Measurements from ENCODE around the gene LSM12.
A peak's percentile ranks its signal among the peaks of the same experiment; 100 is the strongest.

The LSM12 gene

DNA sequence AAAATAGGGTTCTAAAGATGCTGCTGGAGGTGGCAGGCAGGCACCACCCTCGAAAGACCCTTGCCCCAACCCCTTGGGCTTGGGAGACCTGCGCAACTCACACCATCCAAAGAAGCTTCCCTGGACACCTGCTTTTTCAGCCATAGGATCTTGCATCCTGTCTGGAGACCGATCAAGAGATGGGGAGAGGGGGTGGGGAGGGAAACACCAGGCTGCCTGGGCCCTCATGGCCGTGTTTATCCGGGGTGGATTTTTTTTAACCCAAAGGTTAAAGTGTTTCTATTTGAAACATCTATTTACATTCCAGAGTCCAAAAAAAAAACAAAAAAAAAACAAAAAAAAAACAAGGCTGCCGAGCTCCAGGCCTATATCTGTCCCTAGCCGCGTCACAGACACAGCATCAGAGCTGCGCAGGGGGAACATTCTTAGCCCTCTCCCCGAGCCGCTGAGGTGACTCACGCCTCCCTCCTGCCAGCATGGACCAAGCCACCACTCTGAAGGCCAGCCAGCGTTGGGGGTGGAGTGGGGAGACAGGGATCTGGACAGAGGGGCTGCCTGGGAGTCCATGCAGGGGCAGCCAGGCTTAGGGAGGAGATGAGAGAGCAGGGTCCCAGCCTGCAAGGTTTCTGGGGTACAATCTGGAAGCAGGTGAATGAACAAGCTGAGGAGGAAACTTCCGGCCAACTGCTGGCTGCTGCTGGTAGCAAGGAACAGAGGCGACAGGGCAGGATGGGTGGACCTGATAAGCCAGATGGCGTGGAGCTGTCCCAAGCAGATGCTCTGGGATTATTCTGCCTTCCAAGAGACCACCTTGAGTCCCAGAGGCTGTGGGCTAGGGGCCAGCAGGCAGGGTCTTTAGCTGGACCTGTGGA, 42.2 kb upstream of the LSM12 start:
- Histone ChIP-seq H2BK15ac (ENCODE audit: low read depth, poor library complexity, severe bottlenecking) (peak overlapping the region; percentile 78), H4K8ac (ENCODE audit: low read length) (peak overlapping the region; percentile 68), H3K14ac (ENCODE audit: low read length in 2 of 2) (peak overlapping the region in 1 of 2 experiments; percentile 57), H2AFZ (ENCODE audit: low read depth, low read length) (no peak overlapping the region), H3K4me2 (ENCODE audit: low read length, poor library complexity, severe bottlenecking) (peak overlapping the region; percentile 35), H3K9ac (ENCODE audit: low read length) (peak overlapping the region; percentile 71), H3K4me3 (ENCODE audit: insufficient read depth in 1 of 2, low read depth in 1 of 2, low read length in 2 of 2) (peak overlapping the region in 1 of 2 experiments; percentile 80), H3K27me3 (ENCODE audit: control insufficient read depth in 1 of 2, insufficient read depth in 1 of 2, low read length in 2 of 2) (no peaks in the 10 kb centered on the region), H3K36me3 (ENCODE audit: control insufficient read depth in 1 of 2, insufficient read depth in 2 of 2, low read depth in 1 of 2, low read length in 2 of 2) (peaks cover 8 to 22% of the 10 kb centered on the region in 2 experiments), H2AK5ac (ENCODE audit: low read length, severe bottlenecking) (peak overlapping the region; percentile 78), H4K91ac (ENCODE audit: low read length) (peak overlapping the region; percentile 58), H3K23ac (ENCODE audit: low read length in 2 of 2) (peak overlapping the region in 1 of 2 experiments; percentile 83), H2BK120ac (ENCODE audit: low read depth, low read length) (peak overlapping the region; percentile 50), H2BK5ac (ENCODE audit: low read depth, low read length, poor library complexity, severe bottlenecking) (no peak overlapping the region), H3K27ac (ENCODE audit: low read length, poor library complexity, severe bottlenecking) (peak overlapping the region; percentile 61), H3K4me1 (ENCODE audit: control insufficient read depth, insufficient read depth, low read depth, low read length) (peaks cover 51% of the 10 kb centered on the region), H2BK12ac (ENCODE audit: low read length in 2 of 2) (peak overlapping the region; percentile 91 to 99), H3K9me3 (ENCODE audit: control insufficient read depth, low read length) (no peaks in the 10 kb centered on the region), H3K79me1 (replicated peaks; ENCODE audit: low read length, poor library complexity, severe bottlenecking) (peaks cover 35% of the 10 kb centered on the region), H3K18ac (ENCODE audit: low read depth in 1 of 2, low read length in 2 of 2) (peak overlapping the region; percentile 88 to 90), H3K4ac (ENCODE audit: low read depth in 1 of 2, low read length in 2 of 2) (peak overlapping the region; percentile 70 to 91)
- WGBS: 19% methylated on average over 13 of the region's 16 CpGs
- peak; percentile 99 for DNase-seq

DNA sequence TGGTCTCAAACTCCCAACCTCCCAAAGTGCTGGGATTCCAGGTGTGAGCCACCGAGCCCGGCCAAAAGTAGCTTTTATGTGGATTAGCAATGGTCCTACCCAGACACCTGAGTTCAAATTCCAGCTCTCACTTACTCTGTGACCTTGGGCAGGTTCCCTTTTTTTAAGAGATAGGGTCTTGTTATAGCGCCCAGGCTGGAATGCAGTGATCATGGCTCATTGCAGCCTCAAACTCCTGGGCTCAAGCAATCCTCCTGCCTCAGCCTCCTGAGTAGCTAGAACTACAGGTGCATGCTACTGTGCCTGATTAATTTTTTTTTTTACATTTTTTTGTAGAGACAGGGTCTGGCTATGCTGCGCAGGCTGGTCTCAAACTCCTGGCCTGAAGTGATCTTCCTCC, 40.3 kb upstream of the LSM12 start:
- Histone ChIP-seq H4K91ac (ENCODE audit: low read length) (no peak overlapping the region), H3K4me1 (ENCODE audit: control insufficient read depth, insufficient read depth, low read depth, low read length) (peaks cover 47% of the 10 kb centered on the region), H3K9ac (ENCODE audit: low read length) (no peak overlapping the region), H2AK5ac (ENCODE audit: low read length, severe bottlenecking) (no peak overlapping the region), H3K4ac (ENCODE audit: low read depth in 1 of 2, low read length in 2 of 2) (no peak overlapping the region), H3K27me3 (ENCODE audit: control insufficient read depth in 1 of 2, insufficient read depth in 1 of 2, low read length in 2 of 2) (no peaks in the 10 kb centered on the region), H3K18ac (ENCODE audit: low read depth in 1 of 2, low read length in 2 of 2) (no peak overlapping the region), H3K27ac (ENCODE audit: low read length, poor library complexity, severe bottlenecking) (no peak overlapping the region), H3K4me3 (ENCODE audit: insufficient read depth in 1 of 2, low read depth in 1 of 2, low read length in 2 of 2) (no peak overlapping the region), H2AFZ (ENCODE audit: low read depth, low read length) (no peak overlapping the region), H3K23ac (ENCODE audit: low read length in 2 of 2) (no peak overlapping the region), H3K79me1 (replicated peaks; ENCODE audit: low read length, poor library complexity, severe bottlenecking) (peaks cover 37% of the 10 kb centered on the region), H2BK120ac (ENCODE audit: low read depth, low read length) (no peak overlapping the region), H2BK12ac (ENCODE audit: low read length in 2 of 2) (no peak overlapping the region), H3K14ac (ENCODE audit: low read length in 2 of 2) (no peak overlapping the region), H2BK15ac (ENCODE audit: low read depth, poor library complexity, severe bottlenecking) (no peak overlapping the region), H3K4me2 (ENCODE audit: low read length, poor library complexity, severe bottlenecking) (no peak overlapping the region), H3K36me3 (ENCODE audit: control insufficient read depth in 1 of 2, insufficient read depth in 2 of 2, low read depth in 1 of 2, low read length in 2 of 2) (peaks cover 10 to 23% of the 10 kb centered on the region in 2 experiments), H3K9me3 (ENCODE audit: control insufficient read depth, low read length) (no peaks in the 10 kb centered on the region), H4K8ac (ENCODE audit: low read length) (no peak overlapping the region), H2BK5ac (ENCODE audit: low read depth, low read length, poor library complexity, severe bottlenecking) (no peak overlapping the region)
- DNase-seq: no peak
- WGBS: 99% methylated on average over 4 of the region's 4 CpGs

DNA sequence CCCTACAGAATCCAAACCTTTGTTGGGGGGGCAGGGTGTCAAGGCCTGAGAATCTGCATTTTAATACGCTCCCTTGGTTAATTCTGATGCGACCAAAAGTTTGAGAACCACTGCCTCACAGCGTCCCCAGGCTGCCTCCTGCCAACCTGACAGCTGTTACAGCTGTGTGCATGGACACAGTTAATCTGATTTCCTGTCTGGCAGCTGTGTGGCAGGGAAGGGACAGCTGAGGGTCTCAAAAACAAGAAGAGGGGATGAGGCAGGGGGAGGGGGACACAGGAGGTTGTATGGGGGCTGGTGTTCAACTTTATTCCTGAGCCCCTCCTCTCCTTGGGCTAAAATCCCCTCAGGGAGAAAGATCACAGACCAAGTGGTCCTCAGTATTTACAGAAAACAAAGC, 39.5 kb upstream of the LSM12 start:
- Histone ChIP-seq H3K27ac (ENCODE audit: low read length, poor library complexity, severe bottlenecking) (no peak overlapping the region), H3K9me3 (ENCODE audit: control insufficient read depth, low read length) (no peaks in the 10 kb centered on the region), H3K23ac (ENCODE audit: low read length in 2 of 2) (no peak overlapping the region), H2BK15ac (ENCODE audit: low read depth, poor library complexity, severe bottlenecking) (peak overlapping the region; percentile 60), H2BK12ac (ENCODE audit: low read length in 2 of 2) (peak overlapping the region in 1 of 2 experiments; percentile 14), H3K79me1 (replicated peaks; ENCODE audit: low read length, poor library complexity, severe bottlenecking) (peaks cover 35% of the 10 kb centered on the region), H3K14ac (ENCODE audit: low read length in 2 of 2) (no peak overlapping the region), H3K4me3 (ENCODE audit: insufficient read depth in 1 of 2, low read depth in 1 of 2, low read length in 2 of 2) (no peak overlapping the region), H2BK5ac (ENCODE audit: low read depth, low read length, poor library complexity, severe bottlenecking) (no peak overlapping the region), H3K9ac (ENCODE audit: low read length) (no peak overlapping the region), H4K8ac (ENCODE audit: low read length) (no peak overlapping the region), H4K91ac (ENCODE audit: low read length) (no peak overlapping the region), H3K4me1 (ENCODE audit: control insufficient read depth, insufficient read depth, low read depth, low read length) (peaks cover 42% of the 10 kb centered on the region), H3K4me2 (ENCODE audit: low read length, poor library complexity, severe bottlenecking) (no peak overlapping the region), H2AFZ (ENCODE audit: low read depth, low read length) (no peak overlapping the region), H3K4ac (ENCODE audit: low read depth in 1 of 2, low read length in 2 of 2) (no peak overlapping the region), H2AK5ac (ENCODE audit: low read length, severe bottlenecking) (no peak overlapping the region), H3K27me3 (ENCODE audit: control insufficient read depth in 1 of 2, insufficient read depth in 1 of 2, low read length in 2 of 2) (no peaks in the 10 kb centered on the region), H3K36me3 (ENCODE audit: control insufficient read depth in 1 of 2, insufficient read depth in 2 of 2, low read depth in 1 of 2, low read length in 2 of 2) (peaks cover 10 to 26% of the 10 kb centered on the region in 2 experiments), H2BK120ac (ENCODE audit: low read depth, low read length) (no peak overlapping the region), H3K18ac (ENCODE audit: low read depth in 1 of 2, low read length in 2 of 2) (peak overlapping the region in 1 of 2 experiments; percentile 68)
- 30% methylated on average over 3 of the region's 3 CpGs for WGBS
- no peak for DNase-seq

DNA sequence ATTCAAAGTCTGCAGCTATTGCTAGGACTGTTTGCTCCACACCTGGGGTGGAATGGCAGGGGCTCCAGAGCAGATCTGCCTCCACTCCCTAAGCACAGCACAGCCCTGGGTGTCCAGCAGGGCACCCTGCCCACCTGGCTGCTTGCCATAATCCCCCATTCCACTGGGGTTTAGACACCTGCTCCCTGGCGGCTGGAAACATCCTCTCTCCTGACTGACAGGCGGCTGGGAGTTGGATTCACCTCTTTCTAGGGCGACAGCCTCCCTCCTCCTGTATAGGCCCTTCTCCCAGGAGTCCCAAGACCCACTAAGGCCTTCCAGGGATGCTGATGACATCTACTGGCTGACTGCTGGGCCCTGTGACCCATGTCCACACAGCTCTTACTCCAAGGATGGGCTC, 39.0 kb upstream of the LSM12 start:
- Histone ChIP-seq H4K91ac (ENCODE audit: low read length) (no peak overlapping the region), H2BK12ac (ENCODE audit: low read length in 2 of 2) (peak overlapping the region; percentile 22 to 72), H2BK15ac (ENCODE audit: low read depth, poor library complexity, severe bottlenecking) (no peak overlapping the region), H4K8ac (ENCODE audit: low read length) (peak overlapping the region; percentile 40), H3K27me3 (ENCODE audit: control insufficient read depth in 1 of 2, insufficient read depth in 1 of 2, low read length in 2 of 2) (no peaks in the 10 kb centered on the region), H3K23ac (ENCODE audit: low read length in 2 of 2) (no peak overlapping the region), H3K4me2 (ENCODE audit: low read length, poor library complexity, severe bottlenecking) (no peak overlapping the region), H3K18ac (ENCODE audit: low read depth in 1 of 2, low read length in 2 of 2) (no peak overlapping the region), H2AK5ac (ENCODE audit: low read length, severe bottlenecking) (no peak overlapping the region), H3K4ac (ENCODE audit: low read depth in 1 of 2, low read length in 2 of 2) (no peak overlapping the region), H2BK120ac (ENCODE audit: low read depth, low read length) (no peak overlapping the region), H2AFZ (ENCODE audit: low read depth, low read length) (no peak overlapping the region), H3K79me1 (replicated peaks; ENCODE audit: low read length, poor library complexity, severe bottlenecking) (peaks cover 33% of the 10 kb centered on the region), H3K4me1 (ENCODE audit: control insufficient read depth, insufficient read depth, low read depth, low read length) (peaks cover 38% of the 10 kb centered on the region), H2BK5ac (ENCODE audit: low read depth, low read length, poor library complexity, severe bottlenecking) (no peak overlapping the region), H3K9me3 (ENCODE audit: control insufficient read depth, low read length) (no peaks in the 10 kb centered on the region), H3K27ac (ENCODE audit: low read length, poor library complexity, severe bottlenecking) (no peak overlapping the region), H3K9ac (ENCODE audit: low read length) (no peak overlapping the region), H3K14ac (ENCODE audit: low read length in 2 of 2) (no peak overlapping the region), H3K36me3 (ENCODE audit: control insufficient read depth in 1 of 2, insufficient read depth in 2 of 2, low read depth in 1 of 2, low read length in 2 of 2) (peaks cover 10 to 26% of the 10 kb centered on the region in 2 experiments), H3K4me3 (ENCODE audit: insufficient read depth in 1 of 2, low read depth in 1 of 2, low read length in 2 of 2) (no peak overlapping the region)
- DNase-seq: no peak
- 82% methylated on average over 3 of the region's 3 CpGs for WGBS

All from mesenchymal stem cell (in vitro differentiated cells and primary cell).